Activated T-helper 1 cell treated with Interleukin-2 at 50 U/mL for 16 hours (primary cell): Measurements from ENCODE around the gene TNS3.
"Not testable (repeated sequence)": the region's sequence is repeated elsewhere in the genome, so short reads cannot be mapped to it uniquely, and the experiment has no call there.

Experiments
- DNase-seq: peaks from one replicate; pipeline ENCODE4 v3.0.0-alpha.2; 2020; ENCODE audit warnings: low read depth

Gene TNS3

GRCh38 chr7:47561715-47562446, 20.0 kb downstream of the TNS3 start:
- no peak for DNase-seq

GRCh38 chr7:47559306-47560220, 22.3 kb downstream of the TNS3 start:
- no peak for DNase-seq

DNA sequence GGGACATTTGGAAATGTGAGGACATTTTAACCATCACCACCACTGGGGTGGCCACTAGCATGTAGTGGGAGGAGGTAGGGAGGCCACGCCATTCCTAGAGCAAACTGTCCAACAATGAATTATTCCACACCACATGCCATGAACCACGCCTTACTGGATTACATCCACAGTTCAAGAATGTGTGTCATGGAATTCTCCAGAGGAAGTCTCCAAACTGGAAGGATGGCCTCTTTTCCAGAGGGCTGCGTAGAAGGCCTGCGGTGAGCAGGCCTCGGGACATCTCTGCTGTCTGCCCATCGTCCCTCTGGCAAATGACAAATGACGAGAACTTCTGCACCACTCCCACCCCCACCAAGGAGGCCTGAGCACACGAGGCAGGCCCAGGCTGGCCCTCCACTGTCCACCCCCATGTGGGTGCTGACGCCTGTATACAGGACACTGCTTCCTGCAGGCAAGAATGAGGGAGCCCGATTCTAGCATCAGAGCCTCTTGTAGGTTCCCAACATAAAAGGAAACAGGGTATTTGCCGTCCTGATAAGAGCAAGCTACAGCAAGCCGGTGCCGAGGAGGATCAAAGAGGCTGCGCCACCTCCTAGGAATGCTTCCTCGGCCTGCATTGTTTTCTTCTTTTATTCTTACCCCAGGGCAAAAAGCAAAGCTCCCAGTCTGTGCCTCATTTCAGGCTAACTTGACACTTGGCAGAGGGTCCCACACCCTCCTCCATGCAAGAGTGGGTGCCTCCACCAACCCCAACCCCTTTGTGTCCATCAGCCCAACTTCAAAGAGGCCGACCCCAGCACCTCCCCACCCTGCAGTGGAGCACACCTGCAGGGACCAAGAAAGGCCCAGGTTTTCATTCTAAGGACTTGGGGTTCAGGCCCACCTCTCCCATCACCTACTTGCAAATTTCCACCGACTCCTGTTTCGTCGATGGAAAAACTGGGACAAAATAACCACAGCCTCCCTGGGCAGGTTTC, 23.9 kb downstream of the TNS3 start:
- no peak for DNase-seq

GRCh38 chr7:47557317-47557693, 24.6 kb downstream of the TNS3 start:
- DNase-seq = no peak

DNA sequence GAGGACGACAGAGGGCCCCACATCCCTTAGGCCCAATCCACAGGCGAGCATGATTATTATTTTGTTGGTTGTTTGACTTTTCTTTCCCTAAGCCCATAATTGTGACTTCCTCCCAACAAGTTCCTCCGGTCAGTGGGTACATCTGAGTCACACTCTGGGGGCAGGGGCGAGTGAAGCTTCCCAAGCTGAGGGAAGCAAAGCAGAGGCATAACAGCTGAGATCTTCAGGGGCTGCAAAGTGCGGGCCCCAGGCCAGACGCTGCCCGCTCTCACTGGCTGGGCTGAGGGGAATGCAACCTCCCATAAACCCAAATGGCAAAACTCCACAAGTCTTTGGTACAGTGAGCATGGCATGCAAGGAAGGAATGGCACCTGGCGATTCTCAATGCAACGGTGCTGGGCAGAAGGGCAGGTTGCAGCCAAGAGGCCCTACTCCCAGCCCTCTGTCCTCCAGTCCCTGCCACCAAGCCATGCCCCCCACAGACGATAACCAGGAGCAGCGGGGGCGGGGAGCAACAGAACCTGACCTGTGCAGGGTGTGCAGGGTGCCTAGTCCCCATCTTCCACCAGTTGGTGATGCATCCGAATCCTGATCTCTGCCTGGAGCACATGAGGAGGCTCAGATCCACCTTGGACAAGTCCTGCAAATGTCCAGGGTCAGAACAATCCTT, 25.3 kb downstream of the TNS3 start:
- no peak for DNase-seq

- DNase-seq = no peak
These were observed 28.6 kb downstream of the TNS3 start for GRCh38 chr7:47553309-47553708.

DNA sequence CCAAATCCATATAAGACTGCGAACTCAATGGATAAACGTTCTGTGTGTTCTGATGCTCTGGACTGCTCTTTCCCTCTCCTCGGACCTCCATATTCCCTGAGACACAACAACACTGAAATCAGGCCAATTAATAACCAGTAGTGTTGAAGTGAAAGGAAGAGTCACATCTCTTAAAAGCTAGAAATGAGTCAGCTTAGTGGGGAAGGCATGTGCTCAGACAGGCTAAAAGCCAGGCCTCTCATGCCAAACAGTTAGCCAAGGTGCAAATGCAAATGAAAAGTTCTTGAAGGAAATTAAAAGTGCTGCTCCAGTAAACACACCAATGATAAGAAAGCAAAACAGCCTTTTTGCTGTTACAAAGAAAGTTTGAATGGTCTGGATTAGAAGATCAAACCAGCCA, 29.3 kb downstream of the TNS3 start:
- DNase-seq = no peak

GRCh38 chr7:47551668-47552440, 30.1 kb downstream of the TNS3 start:
- DNase-seq = no peak

- DNase-seq = no peak
These were observed 31.0 kb downstream of the TNS3 start for GRCh38 chr7:47550788-47551470.

- DNase-seq = no peak
These were observed 32.0 kb downstream of the TNS3 start for GRCh38 chr7:47549916-47550315.

DNA sequence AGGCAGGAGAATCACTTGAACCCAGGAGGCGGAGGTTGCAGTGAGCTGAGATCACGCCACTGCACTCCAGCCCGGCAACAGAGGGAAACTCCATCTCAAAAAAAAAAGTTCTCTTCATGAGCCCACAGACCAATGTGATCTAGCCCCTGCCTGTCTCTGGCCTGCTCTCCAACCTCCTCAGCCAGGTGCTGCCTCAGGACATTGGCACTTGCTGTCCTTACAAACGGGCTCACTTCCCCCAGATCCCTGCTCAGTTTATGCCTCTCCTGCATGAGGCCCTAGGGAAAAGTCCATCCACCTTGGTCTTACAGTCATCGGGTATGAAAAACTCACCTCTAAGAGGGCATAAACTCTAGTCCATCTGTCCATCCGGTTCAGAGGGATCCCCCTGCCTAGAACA, 32.5 kb downstream of the TNS3 start:
- no peak for DNase-seq

DNA sequence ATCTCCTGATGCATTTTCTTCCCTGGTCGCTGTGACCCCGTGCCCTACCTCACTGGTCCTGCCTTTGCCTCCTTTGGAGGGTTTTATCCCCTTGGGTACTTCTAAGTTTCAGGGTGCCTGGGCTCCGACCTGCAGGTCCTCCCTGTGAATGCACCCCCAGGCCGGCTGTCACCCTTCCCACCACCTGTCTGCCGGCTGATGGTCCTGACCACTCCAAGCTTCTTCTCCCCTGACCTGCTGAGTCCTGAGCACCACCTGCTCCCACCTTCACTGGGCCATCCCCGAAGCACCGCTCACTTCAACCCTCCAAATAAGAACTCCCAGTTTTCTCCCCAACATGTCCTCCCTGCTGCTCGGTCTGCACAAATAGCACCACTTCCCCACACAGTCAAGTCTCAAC, 33.4 kb downstream of the TNS3 start:
- DNase-seq = no peak

DNA sequence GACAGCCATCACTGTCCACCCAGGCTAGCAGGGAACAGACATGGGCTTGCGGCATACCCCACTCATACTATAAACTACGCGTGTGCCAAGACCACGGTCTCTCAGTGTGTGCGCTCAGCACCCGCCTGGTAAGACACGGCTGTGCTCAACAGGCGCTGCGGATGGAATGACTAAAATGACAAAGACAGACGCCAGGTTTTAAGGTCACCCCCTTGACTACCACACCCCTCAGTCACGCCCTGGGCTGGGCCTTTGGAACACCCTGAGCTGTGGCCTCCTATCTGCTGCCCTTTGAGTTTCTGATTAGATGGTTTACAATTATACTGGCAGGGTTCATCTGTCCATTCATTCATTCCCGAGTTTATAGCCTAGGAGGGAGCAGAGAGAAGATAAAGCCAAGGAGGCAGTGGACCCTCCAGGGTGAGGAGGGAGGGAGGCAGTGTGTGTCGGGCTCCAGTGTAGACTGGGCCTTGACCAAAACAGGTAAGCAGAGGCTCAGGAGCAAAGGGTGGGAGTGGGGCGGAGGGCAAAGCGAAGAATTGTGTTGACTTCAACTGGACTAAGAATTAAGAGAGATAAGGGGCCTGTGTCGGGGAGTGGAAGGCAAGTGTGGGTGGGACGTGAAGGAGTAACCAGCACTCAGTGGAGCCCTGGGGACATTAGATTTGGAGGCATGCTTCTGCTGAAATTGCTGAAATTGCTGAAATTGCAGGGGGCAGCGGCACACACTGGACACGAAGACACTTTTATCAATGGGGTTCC, 35.0 kb downstream of the TNS3 start:
- no peak for DNase-seq

GRCh38 chr7:47546171-47546570, 35.7 kb downstream of the TNS3 start:
- no peak for DNase-seq

GRCh38 chr7:47544416-47544815, 37.5 kb downstream of the TNS3 start:
- DNase-seq = no peak

GRCh38 chr7:47543714-47544113, 38.2 kb downstream of the TNS3 start:
- no peak for DNase-seq

- no peak for DNase-seq
These were observed 38.9 kb downstream of the TNS3 start for GRCh38 chr7:47543056-47543455.

- DNase-seq = no peak
These were observed 39.9 kb downstream of the TNS3 start for GRCh38 chr7:47542051-47542450.

- DNase-seq = not testable (repeated sequence)
These were observed 40.4 kb downstream of the TNS3 start for GRCh38 chr7:47541485-47541884.
